ENCODE measurements around the gene PYGL.
"Not testable (repeated sequence)": the region's sequence is repeated elsewhere in the genome, so short reads cannot be mapped to it uniquely, and the experiment has no call there.

DNA sequence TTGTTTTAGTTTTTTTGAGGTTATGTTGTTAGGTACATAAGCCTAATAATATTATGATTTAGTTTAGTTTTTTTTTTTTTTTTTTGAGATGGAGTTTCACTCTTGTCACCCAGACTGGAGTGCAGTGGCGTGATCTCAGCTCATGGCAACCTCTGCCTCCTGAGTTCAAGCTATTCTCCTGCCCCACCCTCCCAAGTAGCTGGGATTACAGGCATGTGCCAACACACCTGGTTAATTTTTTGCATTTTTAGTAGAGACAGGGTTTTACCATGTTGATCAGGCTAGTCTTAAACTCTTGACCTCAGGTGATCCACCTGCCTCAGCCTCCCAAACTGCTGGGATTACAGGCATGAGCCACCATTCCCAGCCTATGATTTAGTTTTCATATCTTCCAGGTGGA is 47.3 kb downstream of the PYGL start:
- TF ChIP-seq, protein P1, sequence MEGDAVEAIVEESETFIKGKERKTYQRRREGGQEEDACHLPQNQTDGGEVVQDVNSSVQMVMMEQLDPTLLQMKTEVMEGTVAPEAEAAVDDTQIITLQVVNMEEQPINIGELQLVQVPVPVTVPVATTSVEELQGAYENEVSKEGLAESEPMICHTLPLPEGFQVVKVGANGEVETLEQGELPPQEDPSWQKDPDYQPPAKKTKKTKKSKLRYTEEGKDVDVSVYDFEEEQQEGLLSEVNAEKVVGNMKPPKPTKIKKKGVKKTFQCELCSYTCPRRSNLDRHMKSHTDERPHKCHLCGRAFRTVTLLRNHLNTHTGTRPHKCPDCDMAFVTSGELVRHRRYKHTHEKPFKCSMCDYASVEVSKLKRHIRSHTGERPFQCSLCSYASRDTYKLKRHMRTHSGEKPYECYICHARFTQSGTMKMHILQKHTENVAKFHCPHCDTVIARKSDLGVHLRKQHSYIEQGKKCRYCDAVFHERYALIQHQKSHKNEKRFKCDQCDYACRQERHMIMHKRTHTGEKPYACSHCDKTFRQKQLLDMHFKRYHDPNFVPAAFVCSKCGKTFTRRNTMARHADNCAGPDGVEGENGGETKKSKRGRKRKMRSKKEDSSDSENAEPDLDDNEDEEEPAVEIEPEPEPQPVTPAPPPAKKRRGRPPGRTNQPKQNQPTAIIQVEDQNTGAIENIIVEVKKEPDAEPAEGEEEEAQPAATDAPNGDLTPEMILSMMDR (conservative IDR thresholded peaks at IDR 0.05), result not testable (repeated sequence)
- TF ChIP-seq EZH2 (IDR thresholded peaks at IDR 0.05; ENCODE audit: low read depth), result not testable (repeated sequence)

All from PC-9 (cell line).